Mucosa of descending colon (tissue), 3 donors: ENCODE results near the gene TCEANC2. TPM values are rescaled to one million over a fixed set of nuclear protein-coding genes. Genes with fewer than 3 reads are reported as not detected.

Experiments
- ATAC-seq: fragments of 200-7000 bp; cut with Tn5 transposase; one replicate; pipeline ENCODE4 v1.9.1; 2020; ENCODE audit warnings: mild to moderate bottlenecking, moderate library complexity
- DNase-seq, 3 donors: peaks; one replicate each; pipeline ENCODE4 v3.0.0-alpha.2; 2020
- H3K36me3 ChIP-seq: fragments of 200-600 bp; one replicate; pipeline ENCODE4 v1.8.0; 2021; ENCODE audit warnings: low read depth, mild to moderate bottlenecking
- H3K4me1 ChIP-seq: fragments of 200-600 bp; one replicate; pipeline ENCODE4 v1.8.0; 2021; ENCODE audit warnings: low read depth, mild to moderate bottlenecking
- H3K4me3 ChIP-seq: fragments of 200-600 bp; one replicate; pipeline ENCODE4 v1.8.0; 2021; ENCODE audit warnings: mild to moderate bottlenecking
- H3K9me3 ChIP-seq: fragments of 200-600 bp; one replicate; pipeline ENCODE4 v1.8.0; 2021; ENCODE audit warnings: mild to moderate bottlenecking
- CTCF ChIP-seq: fragments of 200-600 bp; IDR thresholded peaks from one replicate; pipeline ENCODE4 v1.8.0; 2022; ENCODE audit warnings: antibody characterized with exemption, mild to moderate bottlenecking
- intact Hi-C, 2 donors: fragments of 100-400 bp; cut with DNase I in 1 of 2; cut with micrococcal nuclease in 1 of 2; formaldehyde crosslinking; loops; one replicate each; pipeline versions ENCODE4 v1.11.0 to v1.11.1; 2022; cut with DNase I, micrococcal nuclease
- total RNA-seq, 3 donors: library from RNA; stranded (reverse); fragmentation: NEBNext Ultra II Directional in 2 of 3; extraction: Animal tissue kit (Norgen Biotek cat#: 25700) in 2 of 3; gene quantifications; one replicate each; pipeline versions ENCODE4 v1.2.1 to v1.2.4, GENCODE V29; 2021 to 2023
- donor health status: DM: no; HTN: no; CAD: no; lungs with moderate emphysema.
- donor health status: DM: no; HTN: no; CAD: no.
- donor health status: DM: no; HTN: yes; CAD: no.

The TCEANC2 gene
- total RNA-seq, 3 donors from 2014 or later, result 4.5 to 8.6 (median 6.0) TPM

GRCh38 chr1:54109129-54110090 is 56.0 kb downstream of the TCEANC2 start:
- DNase-seq, result no peak

GRCh38 chr1:54110996-54111395 is 57.6 kb downstream of the TCEANC2 start:
- Histone ChIP-seq H3K36me3 (no peaks in the 10 kb centered on the region), H3K4me1 (no peaks in the 10 kb centered on the region), H3K4me3 (no peak overlapping the region), H3K9me3 (no peaks in the 10 kb centered on the region)
- DNase-seq, result no peak
- TF ChIP-seq CTCF, result no peak
- intact Hi-C loops, result no loop called here
- no peak for ATAC-seq

More at GRCh38 chr1:54109129-54110090, 56.0 kb downstream of the TCEANC2 start:
- no peak for TF ChIP-seq CTCF
- intact Hi-C loops, result no loop called here
- no peaks in the 10 kb centered on the region for H3K9me3 ChIP-seq
- ATAC-seq, result peak; percentile 65
- H3K36me3 ChIP-seq, result no peaks in the 10 kb centered on the region
- H3K4me1 ChIP-seq, result no peaks in the 10 kb centered on the region
- H3K4me3 ChIP-seq, result no peak overlapping the region

- DNase-seq (no peak), ATAC-seq (no peak)
- no peak for TF ChIP-seq CTCF
Observed at GRCh38 chr1:54111624-54112023, 58.2 kb downstream of the TCEANC2 start.

GRCh38 chr1:54112027-54112426 is 58.6 kb downstream of the TCEANC2 start:
- DNase-seq (no peak), ATAC-seq (no peak)
- Histone ChIP-seq H3K4me3 (no peak overlapping the region), H3K4me1 (no peaks in the 10 kb centered on the region), H3K9me3 (no peaks in the 10 kb centered on the region), H3K36me3 (no peaks in the 10 kb centered on the region)
- intact Hi-C loops, result no loop called here
- TF ChIP-seq CTCF, result no peak

More at GRCh38 chr1:54111624-54112023, 58.2 kb downstream of the TCEANC2 start:
- no peaks in the 10 kb centered on the region for H3K4me1 ChIP-seq
- intact Hi-C loops, result no loop called here
- no peak overlapping the region for H3K4me3 ChIP-seq
- no peaks in the 10 kb centered on the region for H3K9me3 ChIP-seq
- H3K36me3 ChIP-seq, result no peaks in the 10 kb centered on the region

GRCh38 chr1:54112705-54113368 is 59.4 kb downstream of the TCEANC2 start:
- Histone ChIP-seq H3K4me3 (no peak overlapping the region), H3K9me3 (no peaks in the 10 kb centered on the region), H3K36me3 (no peaks in the 10 kb centered on the region), H3K4me1 (no peaks in the 10 kb centered on the region)
- DNase-seq (no peak), ATAC-seq (peak; percentile 28)
- intact Hi-C loops, result no loop called here
- TF ChIP-seq CTCF, result no peak
